Lower leg skin (tissue), 4 donors: Measurements from ENCODE around the gene NCEH1. TPM values are rescaled to one million over a fixed set of nuclear protein-coding genes. Genes with fewer than 3 reads are reported as not detected.
A peak's percentile ranks its signal among the peaks of the same experiment; 100 is the strongest.

Experiments used
- DNase-seq, 2 donors: peaks; one replicate each; pipeline ENCODE4 v3.0.0-alpha.2; 2019; ENCODE audit warnings: low spot score in 2 of 2
- H3K4me3 ChIP-seq: fragments of 200-600 bp; sonication (generic); 2 replicates; pipeline ENCODE4 v1.5.1; 2017; ENCODE audit warnings: mild to moderate bottlenecking, low read depth; ENCODE audit not compliant: poor library complexity, severe bottlenecking
- CTCF ChIP-seq, 3 donors: fragments of 450-650 bp; IDR thresholded peaks; one replicate each; pipeline ENCODE4 v1.5.1; 2016; ENCODE audit warnings: antibody characterized with exemption in 3 of 3, mild to moderate bottlenecking in 3 of 3, moderate library complexity in 2 of 3
- POLR2A ChIP-seq, 2 donors: fragments of 450-650 bp; IDR thresholded peaks; one replicate each; pipeline ENCODE4 v1.6.1; 2016 to 2017; ENCODE audit warnings: antibody characterized with exemption in 2 of 2, mild to moderate bottlenecking in 1 of 2, moderate library complexity in 1 of 2
- WGBS, 2 donors: methylation state at CpG; one replicate each; pipeline ENCODE4 v1.1.5; 2018; 5-methylcytosine and 5-hydroxymethylcytosine counted together
- intact Hi-C: fragments of 100-400 bp; cut with DNase I; formaldehyde crosslinking; loops from one replicate; pipeline ENCODE4 v1.15.0; 2023; ENCODE audit warnings: low total_unique reads
- total RNA-seq, 4 donors: library from RNA; depleted of rRNA; stranded (reverse); fragments of >200 nt; gene quantifications; one replicate each; pipeline ENCODE4 v1.1.0, GENCODE V29; 2016

Gene NCEH1
- total RNA-seq, 4 donors from 2014 or later = 2.1 to 7.8 (median 6.3) TPM

DNA sequence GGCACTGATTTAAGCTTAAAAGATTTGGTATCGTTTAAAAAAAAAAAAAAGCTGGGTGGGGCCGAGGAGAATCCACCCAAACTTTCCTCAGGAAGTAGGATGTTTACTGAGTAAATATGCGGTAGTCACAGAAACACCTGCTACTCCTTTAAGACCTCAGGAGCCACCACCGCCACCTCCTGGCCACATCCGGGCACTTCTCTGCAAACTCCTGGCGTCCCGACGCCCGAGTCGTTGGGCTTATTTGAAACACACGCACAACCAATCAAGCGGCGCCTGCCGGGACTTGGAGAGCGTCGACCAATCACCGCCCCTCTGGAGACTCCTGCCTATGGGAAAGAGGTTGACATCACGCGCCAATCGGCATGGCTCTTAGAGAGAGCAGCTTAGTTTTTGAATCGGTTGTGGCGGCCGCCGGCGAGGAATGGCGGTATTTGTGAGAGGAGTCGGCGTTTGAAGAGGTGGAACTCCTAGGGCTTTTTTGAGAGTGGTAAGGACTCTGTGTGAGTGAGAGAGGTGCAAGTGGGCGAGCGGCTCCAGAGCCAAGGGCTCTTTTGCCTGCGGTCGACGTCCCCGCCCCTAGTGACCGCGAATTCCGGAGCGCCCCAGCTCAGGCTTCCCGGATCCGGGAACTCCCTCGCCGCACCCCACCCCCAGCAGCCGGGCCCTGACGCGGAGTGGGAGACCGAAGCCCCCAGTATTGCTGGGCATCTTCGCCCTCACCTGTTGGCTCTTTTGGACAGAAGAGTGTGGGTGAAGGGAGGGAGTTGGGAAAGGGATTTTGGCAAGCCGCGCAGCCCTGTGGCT, 39.7 kb upstream of the NCEH1 start, which contains the start of gene ECT2:
Gene ECT2 (plus strand): TSS at position 359 of the 807 bp plus-strand sequence. CDS start 3,805 bp downstream, outside the sequence.
- WGBS, 2 donors = 0% methylated on average over 47 to 49 of the region's 49 CpGs
- DNase-seq = peak; percentile 99
- H3K4me3 ChIP-seq = peak within 1 kb of the TSS; percentile 69
- intact Hi-C loops = no loop called here
- TF ChIP-seq CTCF (IDR thresholded peaks at IDR 0.05) (peak in 1 of 3 donors; percentile 55), POLR2A (IDR thresholded peaks at IDR 0.05) (no peak)

DNA sequence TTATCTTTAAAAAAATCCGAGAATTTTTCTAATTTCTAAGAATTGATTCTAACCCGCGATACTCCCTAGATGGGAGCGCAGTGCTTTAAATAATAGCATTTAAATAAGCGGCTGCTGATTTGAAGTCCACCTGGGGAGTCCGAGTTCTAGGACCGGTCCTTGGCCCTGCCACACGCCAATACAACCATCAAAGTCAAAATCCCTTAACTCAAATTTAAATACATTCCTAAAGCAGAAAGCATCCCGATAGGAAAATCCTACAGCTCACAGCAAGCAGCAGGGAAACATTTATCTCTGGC, 39.2 kb upstream of the NCEH1 start:
- no peak overlapping the region for H3K4me3 ChIP-seq
- intact Hi-C loops = no loop called here
- no peak for TF ChIP-seq CTCF (IDR thresholded peaks at IDR 0.05)
- TF ChIP-seq POLR2A (IDR thresholded peaks at IDR 0.05) = no peak
- DNase-seq = no peak
- 10% methylated on average over 9 of the region's 9 CpGs for WGBS, 2 donors

- DNase-seq = peak in 1 of 2 donors; percentile 46
- no peak overlapping the region for H3K4me3 ChIP-seq
- 8 to 11% methylated on average over 8 of the region's 8 CpGs for WGBS, 2 donors
- TF ChIP-seq POLR2A (IDR thresholded peaks at IDR 0.05) = no peak
- TF ChIP-seq CTCF (IDR thresholded peaks at IDR 0.05) = no peak
- intact Hi-C loops = no loop called here
Measured at GRCh38 chr3:172749230-172749965, 38.5 kb upstream of the NCEH1 start.

DNA sequence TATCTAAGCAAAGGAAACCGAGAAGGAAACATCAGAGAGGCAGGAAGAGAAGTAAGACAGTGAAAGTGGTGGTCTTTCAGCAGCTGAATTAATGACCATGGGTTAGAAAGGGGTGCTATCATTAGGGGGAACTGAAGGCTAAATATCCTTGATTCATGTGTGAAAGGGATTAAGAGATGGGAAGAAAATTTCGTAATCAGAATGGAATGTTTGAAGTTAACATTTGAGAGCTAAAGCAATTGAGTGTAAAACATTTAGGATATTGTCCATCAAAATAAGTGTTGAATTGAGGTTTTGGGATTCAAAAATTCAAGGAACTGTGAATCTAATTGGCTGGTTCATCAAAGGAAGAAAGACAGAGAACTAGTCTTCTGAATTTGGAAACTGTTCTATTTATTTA, 35.6 kb upstream of the NCEH1 start:
- TF ChIP-seq CTCF (IDR thresholded peaks at IDR 0.05) = no peak
- no peak for TF ChIP-seq POLR2A (IDR thresholded peaks at IDR 0.05)
- 70 to 76% methylated on average over 2 of the region's 2 CpGs for WGBS, 2 donors
- intact Hi-C loops = no loop called here
- H3K4me3 ChIP-seq = no peak overlapping the region
- DNase-seq = no peak

- TF ChIP-seq POLR2A (IDR thresholded peaks at IDR 0.05) (no peak), CTCF (IDR thresholded peaks at IDR 0.05) (no peak)
- no peak overlapping the region for H3K4me3 ChIP-seq
- DNase-seq = no peak
- WGBS, 2 donors = 45 to 50% methylated on average over 1 of the region's 1 CpG
- intact Hi-C loops = no loop called here
Measured at GRCh38 chr3:172739462-172739861, 28.6 kb upstream of the NCEH1 start.
